NCI-H1105 (cell line): ENCODE measurements around the gene ATF6.

Source experiments
- DNase-seq: peaks from one replicate; lab custom pipeline; 2025; lab: John Stamatoyannopoulos, UW

ATF6 gene

GRCh38 chr1:161941726-161942436 is 175.8 kb downstream of the ATF6 start:
- no peak for DNase-seq

- DNase-seq: no peak
These were observed 177.6 kb downstream of the ATF6 start for GRCh38 chr1:161943737-161944136.

- DNase-seq: no peak
These were observed 178.3 kb downstream of the ATF6 start for GRCh38 chr1:161944381-161944780.

GRCh38 chr1:161945306-161946060 is 179.4 kb downstream of the ATF6 start:
- DNase-seq: no peak

GRCh38 chr1:161946071-161946987 is 180.2 kb downstream of the ATF6 start:
- DNase-seq: no peak

- no peak for DNase-seq
These were observed 182.3 kb downstream of the ATF6 start for GRCh38 chr1:161948435-161948834.

GRCh38 chr1:161949548-161949947 is 183.4 kb downstream of the ATF6 start:
- no peak for DNase-seq

- no peak for DNase-seq
These were observed 184.3 kb downstream of the ATF6 start for GRCh38 chr1:161950377-161950776.

- DNase-seq: no peak
These were observed 185.5 kb downstream of the ATF6 start for GRCh38 chr1:161951646-161952045.

GRCh38 chr1:161952607-161953172 is 186.6 kb downstream of the ATF6 start:
- DNase-seq: no peak

- no peak for DNase-seq
These were observed 187.3 kb downstream of the ATF6 start for GRCh38 chr1:161953256-161953920.

- DNase-seq: no peak
These were observed 187.9 kb downstream of the ATF6 start for GRCh38 chr1:161954050-161954449.

- no peak for DNase-seq
These were observed 188.3 kb downstream of the ATF6 start for GRCh38 chr1:161954466-161954865.

GRCh38 chr1:161955606-161956005 is 189.5 kb downstream of the ATF6 start:
- DNase-seq: no peak

GRCh38 chr1:161956097-161956496 is 190.0 kb downstream of the ATF6 start:
- DNase-seq: no peak

- no peak for DNase-seq
These were observed 190.8 kb downstream of the ATF6 start for GRCh38 chr1:161956930-161957329.

- DNase-seq: no peak
These were observed 192.3 kb downstream of the ATF6 start for GRCh38 chr1:161958425-161958824.

- DNase-seq: no peak
These were observed 196.2 kb downstream of the ATF6 start for GRCh38 chr1:161962091-161962887.

GRCh38 chr1:161966067-161966466 is 199.9 kb downstream of the ATF6 start:
- DNase-seq: no peak

GRCh38 chr1:161970036-161970435 is 203.9 kb downstream of the ATF6 start:
- DNase-seq: no peak

GRCh38 chr1:161970633-161971032 is 204.5 kb downstream of the ATF6 start:
- DNase-seq: no peak
